ENCODE data around the gene ABI2. TPM values are rescaled to one million over a fixed set of nuclear protein-coding genes. Genes with fewer than 3 reads are reported as not detected.
"Not testable (repeated sequence)": the region's sequence is repeated elsewhere in the genome, so short reads cannot be mapped to it uniquely, and the experiment has no call there.

ABI2 gene
- total RNA-seq, 1 donor from 2014 or later: 111 TPM

- H3K9me3 Mint-ChIP-seq (ENCODE audit: low read depth): peaks cover under 1% of the 10 kb centered on the region
- TF ChIP-seq CTCF (IDR thresholded peaks at IDR 0.05; ENCODE audit: unreplicated experiment): no peak
These were observed 48.0 kb downstream of the ABI2 start for GRCh38 chr2:203376173-203376572.

GRCh38 chr2:203379156-203379555, 51.0 kb downstream of the ABI2 start:
- DNase-seq (ENCODE audit: low spot score, unreplicated experiment): no peak
- Mint-ChIP-seq H3K27me3 (no peaks in the 10 kb centered on the region), H3K4me3 (ENCODE audit: low read depth) (no peak overlapping the region), H3K36me3 (ENCODE audit: insufficient read depth) (peaks cover 16% of the 10 kb centered on the region), H3K4me1 (ENCODE audit: low read depth) (peaks cover 2% of the 10 kb centered on the region), H3K27ac (no peak overlapping the region), H3K9me3 (ENCODE audit: low read depth) (no peaks in the 10 kb centered on the region)
- TF ChIP-seq CTCF (IDR thresholded peaks at IDR 0.05; ENCODE audit: unreplicated experiment): no peak

More at GRCh38 chr2:203376173-203376572, 48.0 kb downstream of the ABI2 start:
- DNase-seq (ENCODE audit: low spot score, unreplicated experiment): no peak
- H3K27ac Mint-ChIP-seq: no peak overlapping the region
- H3K4me1 Mint-ChIP-seq (ENCODE audit: low read depth): no peaks in the 10 kb centered on the region
- peaks cover 7% of the 10 kb centered on the region for H3K36me3 Mint-ChIP-seq (ENCODE audit: insufficient read depth)
- H3K4me3 Mint-ChIP-seq (ENCODE audit: low read depth): no peak overlapping the region
- no peaks in the 10 kb centered on the region for H3K27me3 Mint-ChIP-seq

GRCh38 chr2:203383038-203383437, 54.8 kb downstream of the ABI2 start:
- Mint-ChIP-seq H3K9me3 (ENCODE audit: low read depth) (no peaks in the 10 kb centered on the region), H3K27ac (peak overlapping the region; percentile 62), H3K27me3 (no peaks in the 10 kb centered on the region), H3K36me3 (ENCODE audit: insufficient read depth) (peaks cover 19% of the 10 kb centered on the region), H3K4me1 (ENCODE audit: low read depth) (peaks cover 2% of the 10 kb centered on the region), H3K4me3 (ENCODE audit: low read depth) (no peak overlapping the region)
- TF ChIP-seq CTCF (IDR thresholded peaks at IDR 0.05; ENCODE audit: unreplicated experiment): no peak
- DNase-seq (ENCODE audit: low spot score, unreplicated experiment): no peak

GRCh38 chr2:203388153-203388552, 60.0 kb downstream of the ABI2 start:
- peaks cover 20% of the 10 kb centered on the region for H3K36me3 Mint-ChIP-seq (ENCODE audit: insufficient read depth)
- not testable (repeated sequence) for H3K4me3 Mint-ChIP-seq (ENCODE audit: low read depth); H3K27me3 Mint-ChIP-seq; H3K9me3 Mint-ChIP-seq (ENCODE audit: low read depth); H3K27ac Mint-ChIP-seq; H3K4me1 Mint-ChIP-seq (ENCODE audit: low read depth); DNase-seq (ENCODE audit: low spot score, unreplicated experiment)

- Mint-ChIP-seq H3K27ac (no peak overlapping the region), H3K27me3 (no peaks in the 10 kb centered on the region), H3K4me3 (ENCODE audit: low read depth) (no peak overlapping the region), H3K4me1 (ENCODE audit: low read depth) (no peaks in the 10 kb centered on the region), H3K9me3 (ENCODE audit: low read depth) (no peaks in the 10 kb centered on the region), H3K36me3 (ENCODE audit: insufficient read depth) (peaks cover 28% of the 10 kb centered on the region)
- peak; percentile 29 for TF ChIP-seq CTCF (IDR thresholded peaks at IDR 0.05; ENCODE audit: unreplicated experiment)
- DNase-seq (ENCODE audit: low spot score, unreplicated experiment): no peak
These were observed 66.5 kb downstream of the ABI2 start for GRCh38 chr2:203394519-203395227.

- DNase-seq (ENCODE audit: low spot score, unreplicated experiment): no peak
- Mint-ChIP-seq H3K27me3 (no peaks in the 10 kb centered on the region), H3K36me3 (ENCODE audit: insufficient read depth) (peaks cover 25% of the 10 kb centered on the region), H3K4me3 (ENCODE audit: low read depth) (no peak overlapping the region), H3K27ac (no peak overlapping the region), H3K9me3 (ENCODE audit: low read depth) (no peaks in the 10 kb centered on the region), H3K4me1 (ENCODE audit: low read depth) (no peaks in the 10 kb centered on the region)
- TF ChIP-seq CTCF (IDR thresholded peaks at IDR 0.05; ENCODE audit: unreplicated experiment): no peak
These were observed 67.7 kb downstream of the ABI2 start for GRCh38 chr2:203395858-203396257.

Measured in progenitor cell of endocrine pancreas (in vitro differentiated cells).